Stimulated activated CD8-positive, alpha-beta memory T cell treated with anti-CD3 and anti-CD28 coated beads, Interleukin-7, amount 100 ng/mL, for 48 hours (primary cell): ENCODE results near the gene PODXL.

Experiments
- DNase-seq, 2 donors: peaks; one replicate each; pipeline ENCODE4 v3.0.0-alpha.2; 2020; ENCODE audit warnings: low read depth in 1 of 2; ENCODE audit errors: extremely low read depth in 1 of 2

Gene PODXL

GRCh38 chr7:131556053-131556908 is at the start of gene PODXL:
TSS of gene PODXL (minus strand) at chr7:131556628. CDS start at chr7:131556359, 269 bp downstream.
- DNase-seq: peak; percentile 17 to 30

GRCh38 chr7:131605280-131605878 is 49.0 kb upstream of the PODXL start:
- DNase-seq: no peak

- DNase-seq: no peak
These were observed 48.4 kb upstream of the PODXL start for GRCh38 chr7:131604841-131605279.

GRCh38 chr7:131603932-131604331 is 47.5 kb upstream of the PODXL start:
- DNase-seq: no peak

GRCh38 chr7:131602994-131603372 is 46.6 kb upstream of the PODXL start:
- no peak for DNase-seq

GRCh38 chr7:131602304-131602993 is 46.0 kb upstream of the PODXL start:
- DNase-seq: no peak

GRCh38 chr7:131600085-131600881 is 43.9 kb upstream of the PODXL start:
- no peak for DNase-seq

- no peak for DNase-seq
These were observed 40.4 kb upstream of the PODXL start for GRCh38 chr7:131596785-131597184.

GRCh38 chr7:131595699-131596098 is 39.3 kb upstream of the PODXL start:
- no peak for DNase-seq

GRCh38 chr7:131591687-131592319 is 35.4 kb upstream of the PODXL start:
- DNase-seq: no peak

GRCh38 chr7:131587315-131587923 is 31.0 kb upstream of the PODXL start:
- no peak for DNase-seq

- no peak for DNase-seq
These were observed 30.3 kb upstream of the PODXL start for GRCh38 chr7:131586759-131587158.

- no peak for DNase-seq
These were observed 29.8 kb upstream of the PODXL start for GRCh38 chr7:131586259-131586658.

GRCh38 chr7:131583430-131583829 is 27.0 kb upstream of the PODXL start:
- DNase-seq: no peak

- no peak for DNase-seq
These were observed 25.0 kb upstream of the PODXL start for GRCh38 chr7:131581241-131582051.

GRCh38 chr7:131578602-131579001 is 22.2 kb upstream of the PODXL start:
- no peak for DNase-seq

- no peak for DNase-seq
These were observed 18.3 kb upstream of the PODXL start for GRCh38 chr7:131574741-131575140.

GRCh38 chr7:131570401-131570800 is 14.0 kb upstream of the PODXL start:
- DNase-seq: no peak

- no peak for DNase-seq
These were observed 12.5 kb upstream of the PODXL start for GRCh38 chr7:131568970-131569369.
